A673 (cell line): Measurements from ENCODE around the gene MRPL50. TPM values are rescaled to one million over a fixed set of nuclear protein-coding genes. Genes with fewer than 3 reads are reported as not detected.

Source experiments
- BruUV-seq: library from RNA; stranded (reverse); fragments of 400-500 nt; replicated peaks from 2 replicates; lab custom pipeline; 2021; lab: Mats Ljungman, UMichigan
- CTCF ChIA-PET: fragments of 300-600 bp; sonication (Branson Sonifier 250); formaldehyde crosslinking; loops from one replicate; lab custom pipeline; 2022; ENCODE audit warnings: antibody characterized with exemption; lab: Charles Lee
- POLR2A ChIA-PET: fragments of 300-600 bp; sonication (Branson Sonifier 250); formaldehyde crosslinking; loops from one replicate; lab custom pipeline; 2022; ENCODE audit warnings: antibody characterized with exemption; ENCODE audit not compliant: low non-redundant PET; lab: Charles Lee
- DNase-seq: peaks from one replicate; pipeline ENCODE4 v3.0.0-alpha.2; 2015; ENCODE audit warnings: low spot score
- H3K27ac ChIP-seq: fragments of 200-600 bp; sonication (generic); 2 replicates; pipeline ENCODE4 v1.5.1; 2016; ENCODE audit warnings: mixed run types, low read depth, mild to moderate bottlenecking, mixed read lengths, antibody characterized with exemption, low read length; ENCODE audit not compliant: poor library complexity, severe bottlenecking
- H3K27me3 ChIP-seq: fragments of 200-600 bp; sonication (generic); replicated peaks from 2 replicates; pipeline ENCODE4 v1.6.1; 2017; ENCODE audit warnings: mixed run types, low read depth, mild to moderate bottlenecking, mixed read lengths, antibody characterized with exemption, low read length; ENCODE audit not compliant: insufficient read depth, poor library complexity
- H3K36me3 ChIP-seq: fragments of 200-600 bp; sonication (generic); 2 replicates; pipeline ENCODE4 v1.6.1; 2016; ENCODE audit warnings: mixed run types, mild to moderate bottlenecking, mixed read lengths, antibody characterized with exemption, low read length; ENCODE audit not compliant: insufficient read depth, poor library complexity, severe bottlenecking
- H3K4me1 ChIP-seq: fragments of 200-600 bp; sonication (generic); 2 replicates; pipeline ENCODE4 v1.6.1; 2017; ENCODE audit warnings: mixed run types, mild to moderate bottlenecking, mixed read lengths, antibody characterized with exemption, low read length; ENCODE audit not compliant: insufficient read depth, poor library complexity, severe bottlenecking
- H3K4me3 ChIP-seq: fragments of 200-600 bp; sonication (generic); 2 replicates; pipeline ENCODE4 v1.5.1; 2016; ENCODE audit warnings: low read depth, mixed run types, mild to moderate bottlenecking, mixed read lengths, low read length; ENCODE audit not compliant: poor library complexity, severe bottlenecking
- H3K9me3 ChIP-seq: fragments of 200-600 bp; sonication (generic); 2 replicates; pipeline ENCODE4 v1.6.1; 2016; ENCODE audit warnings: mixed run types, low read depth, mild to moderate bottlenecking, mixed read lengths, antibody characterized with exemption, low read length; ENCODE audit not compliant: poor library complexity, severe bottlenecking
- EZH2 ChIP-seq: fragments of 200-600 bp; sonication (generic); IDR thresholded peaks from 2 replicates; pipeline ENCODE4 v1.6.1; 2017; ENCODE audit warnings: borderline replicate concordance, low read depth, mild to moderate bottlenecking, mixed read lengths, antibody characterized with exemption, low read length; ENCODE audit not compliant: poor library complexity, severe bottlenecking
- intact Hi-C: fragments of 100-400 bp; cut with micrococcal nuclease; formaldehyde crosslinking; loops from one replicate; pipeline ENCODE4 v1.10.0; 2022; ENCODE audit not compliant: unreplicated experiment
- total RNA-seq: library from RNA; stranded (reverse); gene quantifications from 2 replicates; pipeline ENCODE4 v1.2.3, GENCODE V29; 2021
- TF ChIP-seq, protein P1 (sequence below): fragments of 300-800, 200-600 bp; sonication (generic); conservative IDR thresholded peaks from 2 replicates; pipeline ENCODE4 v1.5.1; 2017; ENCODE audit warnings: low read depth, mild to moderate bottlenecking, antibody characterized with exemption, low read length, moderate library complexity, mixed read lengths

Gene MRPL50
- total RNA-seq, 1 experiment from 2014 or later: 17.0 TPM

DNA sequence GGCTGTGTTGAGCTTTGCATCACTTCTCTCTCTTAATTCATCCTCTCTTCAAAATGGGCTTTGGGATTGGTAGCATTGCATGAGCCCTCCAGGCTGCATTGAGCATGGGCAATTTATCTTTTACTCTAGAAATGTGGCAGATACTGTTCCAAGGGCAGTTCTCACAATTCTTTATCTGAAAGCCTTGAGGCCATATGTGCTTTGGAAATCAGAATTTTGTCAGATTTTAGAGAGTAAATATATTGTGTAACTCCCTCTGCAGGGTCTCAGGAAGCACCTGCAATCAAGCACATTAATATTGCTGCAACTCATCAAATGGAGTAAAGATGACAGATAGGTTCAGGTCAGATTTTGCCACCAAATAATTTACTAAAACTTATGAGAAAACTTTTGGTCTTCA lies 19.6 kb upstream of the MRPL50 start:
- POLR2A ChIA-PET: no interaction called here
- BruUV-seq: no TSS peak
- Histone ChIP-seq H3K27ac (no peak overlapping the region), H3K4me1 (no peaks in the 10 kb centered on the region), H3K27me3 (peaks cover 14% of the 10 kb centered on the region), H3K4me3 (no peak overlapping the region), H3K36me3 (no peaks in the 10 kb centered on the region), H3K9me3 (peaks cover 10% of the 10 kb centered on the region)
- DNase-seq: no peak
- intact Hi-C loops: no loop called here
- CTCF ChIA-PET: no interaction called here
- no peak for TF ChIP-seq EZH2
- TF ChIP-seq, protein P1, sequence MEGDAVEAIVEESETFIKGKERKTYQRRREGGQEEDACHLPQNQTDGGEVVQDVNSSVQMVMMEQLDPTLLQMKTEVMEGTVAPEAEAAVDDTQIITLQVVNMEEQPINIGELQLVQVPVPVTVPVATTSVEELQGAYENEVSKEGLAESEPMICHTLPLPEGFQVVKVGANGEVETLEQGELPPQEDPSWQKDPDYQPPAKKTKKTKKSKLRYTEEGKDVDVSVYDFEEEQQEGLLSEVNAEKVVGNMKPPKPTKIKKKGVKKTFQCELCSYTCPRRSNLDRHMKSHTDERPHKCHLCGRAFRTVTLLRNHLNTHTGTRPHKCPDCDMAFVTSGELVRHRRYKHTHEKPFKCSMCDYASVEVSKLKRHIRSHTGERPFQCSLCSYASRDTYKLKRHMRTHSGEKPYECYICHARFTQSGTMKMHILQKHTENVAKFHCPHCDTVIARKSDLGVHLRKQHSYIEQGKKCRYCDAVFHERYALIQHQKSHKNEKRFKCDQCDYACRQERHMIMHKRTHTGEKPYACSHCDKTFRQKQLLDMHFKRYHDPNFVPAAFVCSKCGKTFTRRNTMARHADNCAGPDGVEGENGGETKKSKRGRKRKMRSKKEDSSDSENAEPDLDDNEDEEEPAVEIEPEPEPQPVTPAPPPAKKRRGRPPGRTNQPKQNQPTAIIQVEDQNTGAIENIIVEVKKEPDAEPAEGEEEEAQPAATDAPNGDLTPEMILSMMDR: no peak

GRCh38 chr9:101417389-101417788 lies 19.0 kb upstream of the MRPL50 start:
- ChIA-PET CTCF (no interaction called here), POLR2A (no interaction called here)

GRCh38 chr9:101415578-101415977 lies 17.2 kb upstream of the MRPL50 start:
- Histone ChIP-seq H3K36me3 (no peaks in the 10 kb centered on the region), H3K9me3 (peaks cover 24% of the 10 kb centered on the region), H3K27me3 (peaks cover 8% of the 10 kb centered on the region), H3K27ac (no peak overlapping the region), H3K4me1 (no peaks in the 10 kb centered on the region), H3K4me3 (no peak overlapping the region)
- BruUV-seq: no TSS peak
- no peak for TF ChIP-seq EZH2
- TF ChIP-seq, protein P1: no peak
- DNase-seq: no peak
- POLR2A ChIA-PET: no interaction called here
- intact Hi-C loops: no loop called here
- CTCF ChIA-PET: no interaction called here

More at GRCh38 chr9:101417389-101417788, 19.0 kb upstream of the MRPL50 start:
- Histone ChIP-seq H3K27ac (no peak overlapping the region), H3K4me1 (no peaks in the 10 kb centered on the region), H3K27me3 (peaks cover 14% of the 10 kb centered on the region), H3K36me3 (no peaks in the 10 kb centered on the region), H3K4me3 (no peak overlapping the region), H3K9me3 (peaks cover 15% of the 10 kb centered on the region)
- BruUV-seq: no TSS peak
- TF ChIP-seq, protein P1: no peak
- TF ChIP-seq EZH2: no peak
- no peak for DNase-seq
- intact Hi-C loops: no loop called here
